ENCODE measurements around the gene CCP110. TPM values are rescaled to one million over a fixed set of nuclear protein-coding genes. Genes with fewer than 3 reads are reported as not detected.

The CCP110 gene
- total RNA-seq, 2 experiments from 2014 or later = 22.6 to 38.4 TPM

GRCh38 chr16:19522760-19523159 lies 982 bp upstream of the CCP110 start:
- no peak for TF ChIP-seq EZH2phosphoT487 (IDR thresholded peaks at IDR 0.05; ENCODE audit: borderline replicate concordance, low read depth, low read length)
- peak overlapping the region; percentile 83 for H3K4me3 ChIP-seq (ENCODE audit: low read depth, low read length, poor library complexity, severe bottlenecking)
- H3K36me3 ChIP-seq (ENCODE audit: insufficient read depth, low read length) = peaks cover 17% of the 10 kb centered on the region
- H3K9me3 ChIP-seq (ENCODE audit: low read length) = no peaks in the 10 kb centered on the region
- no TSS peak for BruUV-seq (replicated peaks)
- H3K4me1 ChIP-seq (ENCODE audit: insufficient read depth, low read length, poor library complexity, severe bottlenecking) = peaks cover 54% of the 10 kb centered on the region
- intact Hi-C loops (cut with micrococcal nuclease; ENCODE audit: unreplicated experiment) = loop anchor here (2.0 to 5.0 kb wide), 3 partner anchors 32 to 455 kb away; partner anchors contain the start of genes COQ7 and VPS35L
- ChIA-PET POLR2A (no interaction called here), CTCF (ENCODE audit: unreplicated experiment) (no interaction called here)
- H3K79me2 ChIP-seq (ENCODE audit: insufficient read depth, low read depth, low read length) = peaks cover 76% of the 10 kb centered on the region
- no peaks in the 10 kb centered on the region; the same call in 1 of the 2 replicates for H4K20me1 ChIP-seq (ENCODE audit: insufficient read depth, low read length)
- H3K4me2 ChIP-seq (ENCODE audit: low read length) = peak overlapping the region; percentile 86
- H2AFZ ChIP-seq (ENCODE audit: low read length) = peak overlapping the region; percentile 81
- DNase-seq (ENCODE audit: low spot score) = peak; percentile 38
- no peaks in the 10 kb centered on the region for H3K9me2 ChIP-seq (ENCODE audit: insufficient read depth, low read length)
- peak overlapping the region; percentile 70 for H3K27ac ChIP-seq (ENCODE audit: low read depth, low read length, poor library complexity, severe bottlenecking)

- Histone ChIP-seq H3K4me2 (ENCODE audit: low read length) (peak overlapping the region; percentile 86), H3K79me2 (ENCODE audit: insufficient read depth, low read depth, low read length) (peaks cover 76% of the 10 kb centered on the region), H3K4me1 (ENCODE audit: insufficient read depth, low read length, poor library complexity, severe bottlenecking) (peaks cover 54% of the 10 kb centered on the region), H3K9me3 (ENCODE audit: low read length) (no peaks in the 10 kb centered on the region), H3K4me3 (ENCODE audit: low read depth, low read length, poor library complexity, severe bottlenecking) (no peak overlapping the region), H3K27ac (ENCODE audit: low read depth, low read length, poor library complexity, severe bottlenecking) (peak overlapping the region; percentile 70), H4K20me1 (ENCODE audit: insufficient read depth, low read length) (no peaks in the 10 kb centered on the region; the same call in 1 of the 2 replicates), H3K9me2 (ENCODE audit: insufficient read depth, low read length) (no peaks in the 10 kb centered on the region), H3K36me3 (ENCODE audit: insufficient read depth, low read length) (peaks cover 21% of the 10 kb centered on the region), H2AFZ (ENCODE audit: low read length) (peak overlapping the region; percentile 81; the same call in 1 of the 2 replicates)
- TF ChIP-seq EZH2phosphoT487 (IDR thresholded peaks at IDR 0.05; ENCODE audit: borderline replicate concordance, low read depth, low read length) (no peak), CTCF (conservative IDR thresholded peaks at IDR 0.05; ENCODE audit: low read length) (no peak)
- CTCF ChIA-PET (ENCODE audit: unreplicated experiment) = no interaction called here
- BruUV-seq (replicated peaks) = no TSS peak
- no peak for DNase-seq (ENCODE audit: low spot score)
- POLR2A ChIA-PET = interaction anchor here (0.7 to 3.7 kb wide), 3 partner anchors 20 to 394 kb away, joined by 3 to 26 read pairs (median 3); partner anchors contain the start of gene VPS35L
- intact Hi-C loops (cut with micrococcal nuclease; ENCODE audit: unreplicated experiment) = loop anchor here (2.0 to 5.0 kb wide), 3 partner anchors 32 to 456 kb away; partner anchors contain the start of genes COQ7 and VPS35L
These were observed 571 bp upstream of the CCP110 start for GRCh38 chr16:19523184-19523558.

- H3K9me3 ChIP-seq (ENCODE audit: low read length) = no peaks in the 10 kb centered on the region
- no peak for TF ChIP-seq CTCF (conservative IDR thresholded peaks at IDR 0.05; ENCODE audit: low read length)
- TF ChIP-seq EZH2phosphoT487 (IDR thresholded peaks at IDR 0.05; ENCODE audit: borderline replicate concordance, low read depth, low read length) = no peak
- H3K4me1 ChIP-seq (ENCODE audit: insufficient read depth, low read length, poor library complexity, severe bottlenecking) = peaks cover 49% of the 10 kb centered on the region
- DNase-seq (ENCODE audit: low spot score) = no peak
- peak overlapping the region; percentile 96 for H3K4me3 ChIP-seq (ENCODE audit: low read depth, low read length, poor library complexity, severe bottlenecking)
- peak overlapping the region; percentile 95 for H3K4me2 ChIP-seq (ENCODE audit: low read length)
- POLR2A ChIA-PET = interaction anchor here (1.4 to 3.7 kb wide), 2 partner anchors 18 to 31 kb away, joined by 3 to 26 read pairs; partner anchors contain the start of gene VPS35L
- no peaks in the 10 kb centered on the region; the same call in 1 of the 2 replicates for H4K20me1 ChIP-seq (ENCODE audit: insufficient read depth, low read length)
- intact Hi-C loops (cut with micrococcal nuclease; ENCODE audit: unreplicated experiment) = loop anchor here (5.0 kb wide), 2 partner anchors 312 to 457 kb away; partner anchors contain the start of gene COQ7
- H3K27ac ChIP-seq (ENCODE audit: low read depth, low read length, poor library complexity, severe bottlenecking) = peak overlapping the region; percentile 56
- no TSS peak for BruUV-seq (replicated peaks)
- H2AFZ ChIP-seq (ENCODE audit: low read length) = peak overlapping the region; percentile 65
- CTCF ChIA-PET (ENCODE audit: unreplicated experiment) = interaction anchor here (0.6 kb wide), 1 partner anchor 31 kb away, joined by 3 read pairs; the partner anchor contains the start of gene VPS35L
- H3K79me2 ChIP-seq (ENCODE audit: insufficient read depth, low read depth, low read length) = peaks cover 65% of the 10 kb centered on the region
- H3K9me2 ChIP-seq (ENCODE audit: insufficient read depth, low read length) = no peaks in the 10 kb centered on the region
- H3K36me3 ChIP-seq (ENCODE audit: insufficient read depth, low read length) = peaks cover 28% of the 10 kb centered on the region
These were observed 544 bp downstream of the CCP110 start for GRCh38 chr16:19524356-19524615.

All from OCI-LY7 (cell line).